ENCODE data around the gene GUCY2D. TPM values are rescaled to one million over a fixed set of nuclear protein-coding genes. Genes with fewer than 3 reads are reported as not detected.
"Not testable (repeated sequence)": the region's sequence is repeated elsewhere in the genome, so short reads cannot be mapped to it uniquely, and the experiment has no call there.

GUCY2D gene
- total RNA-seq, 1 donor from 2014 or later, result not detected

DNA sequence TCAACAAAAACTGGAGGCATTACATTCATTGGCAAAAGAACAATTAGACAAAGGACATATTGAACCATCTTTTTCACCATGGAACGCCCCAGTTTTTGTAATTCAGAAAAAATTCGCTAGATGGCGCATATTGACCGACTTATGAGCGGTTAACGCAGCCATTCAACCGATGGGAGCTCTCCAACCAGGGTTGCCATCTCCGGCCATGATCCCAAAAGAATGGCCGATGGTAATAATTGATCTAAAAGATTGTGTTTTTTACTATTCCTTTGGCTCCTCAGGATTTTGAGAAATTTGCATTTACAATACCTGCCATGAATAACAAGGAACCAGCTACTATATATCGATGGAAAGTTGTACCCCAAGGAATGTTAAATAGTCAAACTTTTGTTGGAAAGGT, 57.9 kb downstream of the GUCY2D start:
- no peak for DNase-seq (ENCODE audit: extremely low spot score, unreplicated experiment)
- TF ChIP-seq, protein P1, sequence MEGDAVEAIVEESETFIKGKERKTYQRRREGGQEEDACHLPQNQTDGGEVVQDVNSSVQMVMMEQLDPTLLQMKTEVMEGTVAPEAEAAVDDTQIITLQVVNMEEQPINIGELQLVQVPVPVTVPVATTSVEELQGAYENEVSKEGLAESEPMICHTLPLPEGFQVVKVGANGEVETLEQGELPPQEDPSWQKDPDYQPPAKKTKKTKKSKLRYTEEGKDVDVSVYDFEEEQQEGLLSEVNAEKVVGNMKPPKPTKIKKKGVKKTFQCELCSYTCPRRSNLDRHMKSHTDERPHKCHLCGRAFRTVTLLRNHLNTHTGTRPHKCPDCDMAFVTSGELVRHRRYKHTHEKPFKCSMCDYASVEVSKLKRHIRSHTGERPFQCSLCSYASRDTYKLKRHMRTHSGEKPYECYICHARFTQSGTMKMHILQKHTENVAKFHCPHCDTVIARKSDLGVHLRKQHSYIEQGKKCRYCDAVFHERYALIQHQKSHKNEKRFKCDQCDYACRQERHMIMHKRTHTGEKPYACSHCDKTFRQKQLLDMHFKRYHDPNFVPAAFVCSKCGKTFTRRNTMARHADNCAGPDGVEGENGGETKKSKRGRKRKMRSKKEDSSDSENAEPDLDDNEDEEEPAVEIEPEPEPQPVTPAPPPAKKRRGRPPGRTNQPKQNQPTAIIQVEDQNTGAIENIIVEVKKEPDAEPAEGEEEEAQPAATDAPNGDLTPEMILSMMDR (IDR thresholded peaks at IDR 0.05), result peak; percentile 79
- H3K9me3 Mint-ChIP-seq (ENCODE audit: unreplicated experiment), result no peaks in the 10 kb centered on the region
- peaks cover 17% of the 10 kb centered on the region for H3K4me1 Mint-ChIP-seq (ENCODE audit: unreplicated experiment)
- peaks cover 64% of the 10 kb centered on the region for H3K27me3 Mint-ChIP-seq (ENCODE audit: unreplicated experiment)
- no peak overlapping the region for H3K27ac Mint-ChIP-seq (ENCODE audit: unreplicated experiment)
- H3K36me3 Mint-ChIP-seq (ENCODE audit: unreplicated experiment), result no peaks in the 10 kb centered on the region
- no peak overlapping the region for H3K4me3 Mint-ChIP-seq (ENCODE audit: unreplicated experiment)

DNA sequence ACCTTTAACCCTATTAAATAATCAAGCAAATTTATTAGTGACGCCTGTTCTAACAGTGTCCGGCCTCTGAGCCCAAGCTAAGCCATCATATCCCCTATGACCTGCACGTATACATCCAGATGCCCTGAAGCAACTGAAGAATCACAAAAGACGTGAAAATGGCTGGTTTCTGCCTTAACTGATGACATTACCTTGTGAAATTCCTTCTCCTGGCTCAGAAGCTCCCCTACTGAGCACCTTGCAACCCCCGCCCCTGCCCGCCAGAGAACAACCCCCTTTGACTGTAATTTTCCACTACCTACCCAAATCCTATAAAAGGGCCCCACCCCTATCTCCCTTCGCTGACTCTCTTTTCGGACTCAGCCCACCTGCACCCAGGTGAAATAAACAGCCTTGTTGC, 59.4 kb downstream of the GUCY2D start:
- DNase-seq (ENCODE audit: extremely low spot score, unreplicated experiment); H3K4me3 Mint-ChIP-seq (ENCODE audit: unreplicated experiment); H3K9me3 Mint-ChIP-seq (ENCODE audit: unreplicated experiment); H3K27ac Mint-ChIP-seq (ENCODE audit: unreplicated experiment); H3K36me3 Mint-ChIP-seq (ENCODE audit: unreplicated experiment): not testable (repeated sequence)
- Mint-ChIP-seq H3K27me3 (ENCODE audit: unreplicated experiment) (peaks cover 65% of the 10 kb centered on the region), H3K4me1 (ENCODE audit: unreplicated experiment) (peaks cover 10% of the 10 kb centered on the region)

DNA sequence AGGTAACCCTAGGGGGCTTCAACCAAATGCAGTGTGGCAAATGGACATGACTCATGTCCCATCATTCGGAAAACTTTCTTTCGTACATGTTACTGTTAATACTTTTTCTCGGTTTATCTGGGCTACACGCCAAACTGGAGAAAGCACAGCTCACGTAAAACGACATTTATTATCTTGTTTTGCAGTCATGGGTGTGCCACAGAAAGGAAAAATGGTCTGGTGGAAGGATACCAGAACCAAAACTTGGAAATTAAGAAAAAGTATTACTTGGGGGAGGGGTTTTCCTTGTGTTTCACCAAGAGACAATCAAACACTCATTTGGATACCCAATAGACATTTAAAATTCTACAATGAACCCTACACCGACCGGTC, 60.0 kb downstream of the GUCY2D start:
- DNase-seq (ENCODE audit: extremely low spot score, unreplicated experiment), result no peak
- H3K27me3 Mint-ChIP-seq (ENCODE audit: unreplicated experiment), result peaks cover 65% of the 10 kb centered on the region
- no peaks in the 10 kb centered on the region for H3K9me3 Mint-ChIP-seq (ENCODE audit: unreplicated experiment)
- no peak overlapping the region for H3K27ac Mint-ChIP-seq (ENCODE audit: unreplicated experiment)
- H3K4me1 Mint-ChIP-seq (ENCODE audit: unreplicated experiment), result peaks cover 8% of the 10 kb centered on the region
- TF ChIP-seq, protein P1 (IDR thresholded peaks at IDR 0.05), result no peak
- H3K4me3 Mint-ChIP-seq (ENCODE audit: unreplicated experiment), result no peak overlapping the region
- H3K36me3 Mint-ChIP-seq (ENCODE audit: unreplicated experiment), result no peaks in the 10 kb centered on the region

DNA sequence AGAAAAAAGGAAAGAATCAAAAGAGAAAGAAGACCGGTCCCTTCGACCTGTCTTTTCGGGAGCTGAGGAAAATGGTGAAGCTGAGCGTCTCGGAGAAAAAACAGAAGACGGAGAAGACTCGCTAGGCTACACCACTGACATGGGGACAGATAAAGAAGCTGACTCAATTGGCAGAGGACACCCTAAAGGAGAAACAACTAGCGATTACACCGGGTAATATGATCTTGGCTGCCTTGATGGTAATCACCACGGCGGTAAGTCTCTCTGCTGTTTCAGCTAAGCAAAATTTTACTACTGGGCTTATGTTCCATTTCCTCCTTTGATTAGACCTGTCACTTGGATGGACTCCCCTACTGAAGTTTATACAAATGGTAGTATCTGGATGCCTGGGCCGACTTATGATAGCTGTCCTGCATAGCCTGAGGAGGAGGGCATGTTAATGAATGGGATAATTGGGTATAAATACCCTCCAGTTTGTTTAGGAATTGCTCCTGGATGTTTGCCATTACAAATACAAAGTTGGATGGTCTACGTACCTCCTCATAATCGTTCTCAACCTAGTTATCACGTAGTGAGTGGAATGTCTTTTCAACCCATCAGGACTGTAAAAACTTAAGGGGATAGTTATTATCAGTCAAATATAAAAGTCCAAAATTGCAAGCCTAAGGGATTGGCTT, 60.5 kb downstream of the GUCY2D start:
- Mint-ChIP-seq H3K27me3 (ENCODE audit: unreplicated experiment) (peaks cover 66% of the 10 kb centered on the region), H3K4me3 (ENCODE audit: unreplicated experiment) (no peak overlapping the region)

DNA sequence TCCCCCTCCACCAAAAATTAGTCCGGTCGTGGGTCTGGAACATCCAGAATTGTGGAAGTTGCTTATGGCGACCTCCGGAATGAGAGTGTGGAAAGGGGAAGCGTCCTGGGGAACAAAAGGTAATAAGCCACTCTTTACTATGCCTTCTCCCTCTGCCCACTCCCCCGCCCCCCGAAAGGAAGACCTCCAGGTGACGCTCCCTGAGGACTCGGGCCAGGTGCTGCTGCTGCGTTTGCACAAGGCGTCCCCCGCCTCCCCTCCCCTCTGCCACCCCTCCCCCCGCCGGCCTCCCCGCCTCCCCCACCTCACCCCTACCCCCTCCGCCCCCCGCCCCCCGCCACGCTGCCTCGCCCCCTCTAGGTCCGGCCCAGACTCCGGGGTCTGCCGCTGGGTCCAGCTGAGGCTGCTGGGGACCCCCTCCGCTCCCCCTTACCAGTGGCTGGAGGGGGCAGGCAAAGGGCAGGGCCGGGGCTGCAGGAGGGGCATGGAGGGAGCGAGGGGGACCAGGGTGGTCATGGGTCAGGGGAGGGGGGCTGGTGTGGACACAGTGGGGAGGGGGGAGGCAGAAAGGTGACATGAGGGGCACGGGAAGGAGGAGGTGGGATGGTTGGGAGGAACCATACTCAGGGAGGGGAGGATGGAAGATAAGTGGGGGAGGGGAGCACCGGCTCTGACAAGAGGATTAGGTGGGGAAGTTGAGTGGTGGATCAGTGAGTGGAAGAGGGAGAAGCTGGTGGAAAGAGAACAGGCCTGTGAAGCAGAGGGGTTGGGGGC, 61.5 kb downstream of the GUCY2D start:
- Mint-ChIP-seq H3K27ac (ENCODE audit: unreplicated experiment) (no peak overlapping the region), H3K9me3 (ENCODE audit: unreplicated experiment) (no peaks in the 10 kb centered on the region), H3K36me3 (ENCODE audit: unreplicated experiment) (no peaks in the 10 kb centered on the region), H3K4me3 (ENCODE audit: unreplicated experiment) (no peak overlapping the region), H3K27me3 (ENCODE audit: unreplicated experiment) (peaks cover 70% of the 10 kb centered on the region), H3K4me1 (ENCODE audit: unreplicated experiment) (peaks cover 8% of the 10 kb centered on the region)
- TF ChIP-seq, protein P1 (IDR thresholded peaks at IDR 0.05), result no peak
- DNase-seq (ENCODE audit: extremely low spot score, unreplicated experiment), result no peak

More for the DNA sequence above, 60.5 kb downstream of the GUCY2D start:
- Mint-ChIP-seq H3K4me1 (ENCODE audit: unreplicated experiment) (peaks cover 8% of the 10 kb centered on the region), H3K9me3 (ENCODE audit: unreplicated experiment) (no peaks in the 10 kb centered on the region), H3K27ac (ENCODE audit: unreplicated experiment) (no peak overlapping the region), H3K36me3 (ENCODE audit: unreplicated experiment) (no peaks in the 10 kb centered on the region)
- TF ChIP-seq, protein P1 (IDR thresholded peaks at IDR 0.05), result no peak
- DNase-seq (ENCODE audit: extremely low spot score, unreplicated experiment), result no peak
